ENCODE measurements around the gene PITPNM2. TPM values are rescaled to one million over a fixed set of nuclear protein-coding genes. Genes with fewer than 3 reads are reported as not detected.
A peak's percentile ranks its signal among the peaks of the same experiment; 100 is the strongest.

The PITPNM2 gene
- total RNA-seq, 2 experiments from 2014 or later, result 15.3 to 17.9 TPM

- ChIA-PET POLR2A (interaction anchor here (1.8 kb wide), 1 partner anchor 10 kb away, joined by 7 read pairs; no protein-coding TSS in a partner anchor), CTCF (interaction anchor here (1.3 to 1.8 kb wide), 2 partner anchors 11 to 12 kb away, joined by 4 to 5 read pairs; no protein-coding TSS in a partner anchor)
- Mint-ChIP-seq H3K27me3 (no peaks in the 10 kb centered on the region), H3K27ac (peak overlapping the region; percentile 86), H3K4me1 (ENCODE audit: low read depth) (peaks cover 38% of the 10 kb centered on the region), H3K4me3 (no peak overlapping the region), H3K36me3 (ENCODE audit: low read depth) (peaks cover 5% of the 10 kb centered on the region), H3K9me3 (no peaks in the 10 kb centered on the region)
- no peak for ATAC-seq
- intact Hi-C loops (cut with micrococcal nuclease), result loop anchor here (5.0 kb wide), 1 partner anchor 56 kb away; no protein-coding TSS in a partner anchor
- TF ChIP-seq CTCF (IDR thresholded peaks at IDR 0.05), result no peak
- no peak for DNase-seq
Observed at GRCh38 chr12:123132951-123133619, 17.8 kb downstream of the PITPNM2 start.

GRCh38 chr12:123131879-123132402, 18.9 kb downstream of the PITPNM2 start:
- intact Hi-C loops (cut with micrococcal nuclease), result loop anchor here (5.0 kb wide), 1 partner anchor 55 kb away; no protein-coding TSS in a partner anchor
- peak overlapping the region; percentile 52 for H3K4me3 Mint-ChIP-seq
- peak; percentile 71 for DNase-seq
- H3K4me1 Mint-ChIP-seq (ENCODE audit: low read depth), result peaks cover 38% of the 10 kb centered on the region
- ATAC-seq, result peak; percentile 95
- H3K27ac Mint-ChIP-seq, result peak overlapping the region; percentile 86
- H3K9me3 Mint-ChIP-seq, result no peaks in the 10 kb centered on the region
- no peak for TF ChIP-seq CTCF (IDR thresholded peaks at IDR 0.05)
- H3K36me3 Mint-ChIP-seq (ENCODE audit: low read depth), result peaks cover 2% of the 10 kb centered on the region
- CTCF ChIA-PET, result interaction anchor here (1.0 to 1.8 kb wide), 2 partner anchors 9 to 14 kb away, joined by 3 to 5 read pairs; no protein-coding TSS in a partner anchor
- no peaks in the 10 kb centered on the region for H3K27me3 Mint-ChIP-seq
- POLR2A ChIA-PET, result interaction anchor here (0.6 to 1.8 kb wide), 9 partner anchors 10 to 97 kb away, joined by 3 to 7 read pairs (median 3); no protein-coding TSS in a partner anchor

GRCh38 chr12:123131291-123131832, 19.5 kb downstream of the PITPNM2 start:
- Mint-ChIP-seq H3K9me3 (no peaks in the 10 kb centered on the region), H3K4me3 (peak overlapping the region; percentile 52), H3K36me3 (ENCODE audit: low read depth) (peaks cover 2% of the 10 kb centered on the region), H3K4me1 (ENCODE audit: low read depth) (peaks cover 39% of the 10 kb centered on the region), H3K27ac (peak overlapping the region; percentile 86), H3K27me3 (no peaks in the 10 kb centered on the region)
- DNase-seq (no peak), ATAC-seq (peak; percentile 17)
- intact Hi-C loops (cut with micrococcal nuclease), result loop anchor here (5.0 kb wide), 1 partner anchor 54 kb away; no protein-coding TSS in a partner anchor
- POLR2A ChIA-PET, result interaction anchor here (0.6 to 1.8 kb wide), 9 partner anchors 10 to 96 kb away, joined by 3 to 7 read pairs (median 3); no protein-coding TSS in a partner anchor
- CTCF ChIA-PET, result interaction anchor here (1.0 to 1.8 kb wide), 2 partner anchors 9 to 13 kb away, joined by 3 to 5 read pairs; no protein-coding TSS in a partner anchor
- TF ChIP-seq CTCF (IDR thresholded peaks at IDR 0.05), result no peak

GRCh38 chr12:123129621-123130020, 21.3 kb downstream of the PITPNM2 start:
- DNase-seq (no peak), ATAC-seq (no peak)
- TF ChIP-seq CTCF (IDR thresholded peaks at IDR 0.05), result no peak
- Mint-ChIP-seq H3K4me1 (ENCODE audit: low read depth) (peaks cover 43% of the 10 kb centered on the region), H3K4me3 (no peak overlapping the region), H3K9me3 (no peaks in the 10 kb centered on the region), H3K27me3 (no peaks in the 10 kb centered on the region), H3K27ac (no peak overlapping the region), H3K36me3 (ENCODE audit: low read depth) (no peaks in the 10 kb centered on the region)
- ChIA-PET CTCF (no interaction called here), POLR2A (no interaction called here)
- intact Hi-C loops (cut with micrococcal nuclease), result loop anchor here (5.0 kb wide), 1 partner anchor 52 kb away; no protein-coding TSS in a partner anchor
